ENCODE data around the gene COA3. TPM values are rescaled to one million over a fixed set of nuclear protein-coding genes. Genes with fewer than 3 reads are reported as not detected.
"Not testable (repeated sequence)": the region's sequence is repeated elsewhere in the genome, so short reads cannot be mapped to it uniquely, and the experiment has no call there.

Gene COA3
- total RNA-seq, 1 donor from 2014 or later: 60.3 TPM

GRCh38 chr17:42773290-42774035 is 25.0 kb downstream of the COA3 start, which contains the start of gene VPS25:
VPS25 (plus strand) TSS chr17:42773449; CDS start chr17:42773476, 27 bp downstream.
- peaks cover 46% of the 10 kb centered on the region for H3K4me1 Mint-ChIP-seq (ENCODE audit: unreplicated experiment)
- peaks cover 3% of the 10 kb centered on the region for H3K36me3 Mint-ChIP-seq (ENCODE audit: low read depth, unreplicated experiment)
- TF ChIP-seq CTCF (IDR thresholded peaks at IDR 0.05; ENCODE audit: unreplicated experiment): no peak
- no peaks in the 10 kb centered on the region for H3K9me3 Mint-ChIP-seq (ENCODE audit: unreplicated experiment)
- peak; percentile 61 for DNase-seq (ENCODE audit: low spot score)
- H3K27me3 Mint-ChIP-seq (ENCODE audit: unreplicated experiment): peaks cover 2% of the 10 kb centered on the region
- H3K27ac Mint-ChIP-seq (ENCODE audit: unreplicated experiment): peak within 1 kb of the TSS; percentile 99
- peak within 1 kb of the TSS; percentile 95 for H3K4me3 Mint-ChIP-seq (ENCODE audit: unreplicated experiment)

GRCh38 chr17:42772945-42773289 is 25.6 kb downstream of the COA3 start:
- Mint-ChIP-seq H3K27ac (ENCODE audit: unreplicated experiment) (peak overlapping the region; percentile 99), H3K4me3 (ENCODE audit: unreplicated experiment) (peak overlapping the region; percentile 95), H3K27me3 (ENCODE audit: unreplicated experiment) (peaks cover 2% of the 10 kb centered on the region), H3K4me1 (ENCODE audit: unreplicated experiment) (peaks cover 46% of the 10 kb centered on the region), H3K9me3 (ENCODE audit: unreplicated experiment) (no peaks in the 10 kb centered on the region), H3K36me3 (ENCODE audit: low read depth, unreplicated experiment) (peaks cover 3% of the 10 kb centered on the region)
- no peak for DNase-seq (ENCODE audit: low spot score)
- no peak for TF ChIP-seq CTCF (IDR thresholded peaks at IDR 0.05; ENCODE audit: unreplicated experiment)

- H3K27ac Mint-ChIP-seq (ENCODE audit: unreplicated experiment); DNase-seq (ENCODE audit: low spot score); H3K9me3 Mint-ChIP-seq (ENCODE audit: unreplicated experiment); H3K27me3 Mint-ChIP-seq (ENCODE audit: unreplicated experiment); H3K4me3 Mint-ChIP-seq (ENCODE audit: unreplicated experiment); H3K36me3 Mint-ChIP-seq (ENCODE audit: low read depth, unreplicated experiment): not testable (repeated sequence)
- H3K4me1 Mint-ChIP-seq (ENCODE audit: unreplicated experiment): peaks cover 39% of the 10 kb centered on the region
These were observed 28.5 kb downstream of the COA3 start for GRCh38 chr17:42769964-42770363.

GRCh38 chr17:42768006-42768405 is 30.5 kb downstream of the COA3 start:
- DNase-seq (ENCODE audit: low spot score); H3K4me3 Mint-ChIP-seq (ENCODE audit: unreplicated experiment); H3K27me3 Mint-ChIP-seq (ENCODE audit: unreplicated experiment); H3K36me3 Mint-ChIP-seq (ENCODE audit: low read depth, unreplicated experiment); H3K9me3 Mint-ChIP-seq (ENCODE audit: unreplicated experiment): not testable (repeated sequence)
- peak overlapping the region; percentile 38 for H3K27ac Mint-ChIP-seq (ENCODE audit: unreplicated experiment)
- peaks cover 31% of the 10 kb centered on the region for H3K4me1 Mint-ChIP-seq (ENCODE audit: unreplicated experiment)

- Mint-ChIP-seq H3K4me1 (ENCODE audit: unreplicated experiment) (peaks cover 33% of the 10 kb centered on the region), H3K4me3 (ENCODE audit: unreplicated experiment) (no peak overlapping the region), H3K27ac (ENCODE audit: unreplicated experiment) (peak overlapping the region; percentile 38), H3K9me3 (ENCODE audit: unreplicated experiment) (no peaks in the 10 kb centered on the region), H3K27me3 (ENCODE audit: unreplicated experiment) (peaks cover 8% of the 10 kb centered on the region), H3K36me3 (ENCODE audit: low read depth, unreplicated experiment) (peaks cover 9% of the 10 kb centered on the region)
- no peak for DNase-seq (ENCODE audit: low spot score)
- TF ChIP-seq CTCF (IDR thresholded peaks at IDR 0.05; ENCODE audit: unreplicated experiment): no peak
These were observed 31.0 kb downstream of the COA3 start for GRCh38 chr17:42767512-42767911.

GRCh38 chr17:42766124-42766523 is 32.4 kb downstream of the COA3 start:
- TF ChIP-seq CTCF (IDR thresholded peaks at IDR 0.05; ENCODE audit: unreplicated experiment): no peak
- H3K4me1 Mint-ChIP-seq (ENCODE audit: unreplicated experiment): peaks cover 32% of the 10 kb centered on the region

More at GRCh38 chr17:42766124-42766523, 32.4 kb downstream of the COA3 start:
- DNase-seq (ENCODE audit: low spot score): no peak
- Mint-ChIP-seq H3K27ac (ENCODE audit: unreplicated experiment) (peak overlapping the region; percentile 33), H3K27me3 (ENCODE audit: unreplicated experiment) (peaks cover 12% of the 10 kb centered on the region), H3K4me3 (ENCODE audit: unreplicated experiment) (no peak overlapping the region), H3K9me3 (ENCODE audit: unreplicated experiment) (no peaks in the 10 kb centered on the region), H3K36me3 (ENCODE audit: low read depth, unreplicated experiment) (peaks cover 6% of the 10 kb centered on the region)

Measured in endothelial cell (in vitro differentiated cells).